H1 (cell line): Measurements from ENCODE around the gene TGFBR1. TPM values are rescaled to one million over a fixed set of nuclear protein-coding genes. Genes with fewer than 3 reads are reported as not detected.

ENCODE experiments used
- CBX8 ChIP-seq: fragments of 300-800, 300-1000 bp; sonication (generic); IDR thresholded peaks from 2 replicates; pipeline ENCODE4 v1.7.1; 2016; ENCODE audit warnings: low read depth, low read length, borderline replicate concordance
- CHD7 ChIP-seq: fragments of 300-600 bp; sonication (generic); IDR thresholded peaks from 2 replicates; pipeline ENCODE4 v1.7.1; 2012; ENCODE audit warnings: low read length, moderate library complexity, mild to moderate bottlenecking, inconsistent platforms; ENCODE audit not compliant: insufficient replicate concordance
- E2F6 ChIP-seq: IDR thresholded peaks from 2 replicates; pipeline ENCODE4 v1.6.1; 2012; ENCODE audit warnings: inconsistent platforms
- GABPA ChIP-seq: IDR thresholded peaks from 2 replicates; pipeline ENCODE4 v1.6.1; 2011; ENCODE audit warnings: mild to moderate bottlenecking, low read length, moderate library complexity, borderline replicate concordance; ENCODE audit not compliant: insufficient read depth
- JUN ChIP-seq: IDR thresholded peaks from 2 replicates; pipeline ENCODE4 v1.6.1; 2011; ENCODE audit warnings: low read depth, mild to moderate bottlenecking, improper control_type of control experiment, low read length
- polyA plus RNA-seq, 7 experiments: library from polyadenylated mRNA; depleted of rRNA in 3 of 7; stranded (reverse) in 5 of 7; unstranded in 2 of 7; fragments of >200 nt in 5 of 7; fragments of 200-250 nt in 2 of 7; gene quantifications; 1 replicate in 5 of 7; 2 replicates in 1 of 7; 4 replicates in 1 of 7; pipeline versions ENCODE4 v1.2.1 to v1.2.3, GENCODE V29; 2011 to 2013; ENCODE audit warnings: missing spikeins in 2 of 7, mixed read lengths in 2 of 7
- total RNA-seq: library from RNA; stranded (reverse); fragmentation: NEBNext Ultra II Directional; extraction: Animal tissue kit (Norgen Biotek cat#: 25700); gene quantifications from 2 replicates; pipeline ENCODE4 v1.2.1, GENCODE V29; 2021

The TGFBR1 gene
- total and polyA plus RNA-seq, 2 of the 8 experiments (the other 6 are each of a cell fraction or from before 2014, with no cell fraction given), result 16.8 to 52.4 TPM

GRCh38 chr9:99055384-99055783 lies 49.5 kb upstream of the TGFBR1 start (continued):
- no peak for TF ChIP-seq CHD7
- no peak for TF ChIP-seq CBX8
- TF ChIP-seq GABPA, result no peak
- TF ChIP-seq JUN, result no peak
- TF ChIP-seq E2F6, result no peak
